ENCODE data around the gene MRGPRX4.

GRCh38 chr11:18193010-18193409 is 20.4 kb downstream of the MRGPRX4 start:
- TF ChIP-seq CTCF (IDR thresholded peaks at IDR 0.05): no peak
- no peak for TF ChIP-seq POLR2A (IDR thresholded peaks at IDR 0.05)
- TF ChIP-seq POLR2AphosphoS5 (IDR thresholded peaks at IDR 0.05): no peak
- no peak for TF ChIP-seq EP300 (IDR thresholded peaks at IDR 0.05)
